Measurements from ENCODE around the gene RNASE11. TPM values are rescaled to one million over a fixed set of nuclear protein-coding genes. Genes with fewer than 3 reads are reported as not detected.
"Not testable (repeated sequence)": the region's sequence is repeated elsewhere in the genome, so short reads cannot be mapped to it uniquely, and the experiment has no call there.

RNASE11 gene
- polyA plus RNA-seq, 2 of the 4 experiments (the other 2 are of a cell fraction), result not detected

GRCh38 chr14:20597108-20597507, 9.3 kb upstream of the RNASE11 start:
- Histone ChIP-seq H3K27ac (no peak overlapping the region), H3K4me2 (no peak overlapping the region), H3K4me1 (no peaks in the 10 kb centered on the region), H3K9me3 (no peaks in the 10 kb centered on the region), H3K4me3 (no peak overlapping the region)
- DNase-seq (ENCODE audit: low read depth in 1 of 2, low spot score in 1 of 2) (no peak), ATAC-seq (no peak), FAIRE-seq (no peak)
- ChIA-PET CTCF (interaction anchor here (1.6 to 2.7 kb wide), 4 partner anchors 10 to 269 kb away, joined by 4 to 13 read pairs (median 10); no protein-coding TSS in a partner anchor), POLR2A (no interaction called here)
- WGBS (ENCODE audit: missing lambda C conversion rate), result 47% methylated on average over 1 of the region's 1 CpG
- no peak for TF ChIP-seq ZNF302 (CRISPR knock-in tag; IDR thresholded peaks at IDR 0.05)
- TF ChIP-seq USF2 (IDR thresholded peaks at IDR 0.05), result no peak
- no peak for TF ChIP-seq JUNB (IDR thresholded peaks at IDR 0.05)
- no peak for TF ChIP-seq HOXB5 (CRISPR knock-in tag; IDR thresholded peaks at IDR 0.05)
- no peak for TF ChIP-seq EP300 (IDR thresholded peaks at IDR 0.05)
- no peak for TF ChIP-seq HDAC2 (IDR thresholded peaks at IDR 0.05)
- no peak for TF ChIP-seq TP53 (CRISPR knock-in tag; IDR thresholded peaks at IDR 0.05)
- TF ChIP-seq TFCP2L1 (CRISPR knock-in tag; IDR thresholded peaks at IDR 0.05), result no peak
- TF ChIP-seq EHMT2 (IDR thresholded peaks at IDR 0.05; ENCODE audit: low read depth), result no peak
- no peak for TF ChIP-seq HOXB13 (CRISPR knock-in tag; IDR thresholded peaks at IDR 0.05; ENCODE audit: low read depth)
- TF ChIP-seq, protein P1, sequence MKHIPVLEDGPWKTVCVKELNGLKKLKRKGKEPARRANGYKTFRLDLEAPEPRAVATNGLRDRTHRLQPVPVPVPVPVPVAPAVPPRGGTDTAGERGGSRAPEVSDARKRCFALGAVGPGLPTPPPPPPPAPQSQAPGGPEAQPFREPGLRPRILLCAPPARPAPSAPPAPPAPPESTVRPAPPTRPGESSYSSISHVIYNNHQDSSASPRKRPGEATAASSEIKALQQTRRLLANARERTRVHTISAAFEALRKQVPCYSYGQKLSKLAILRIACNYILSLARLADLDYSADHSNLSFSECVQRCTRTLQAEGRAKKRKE (CRISPR knock-in tag; IDR thresholded peaks at IDR 0.05; ENCODE audit: low read depth), result no peak

DNA sequence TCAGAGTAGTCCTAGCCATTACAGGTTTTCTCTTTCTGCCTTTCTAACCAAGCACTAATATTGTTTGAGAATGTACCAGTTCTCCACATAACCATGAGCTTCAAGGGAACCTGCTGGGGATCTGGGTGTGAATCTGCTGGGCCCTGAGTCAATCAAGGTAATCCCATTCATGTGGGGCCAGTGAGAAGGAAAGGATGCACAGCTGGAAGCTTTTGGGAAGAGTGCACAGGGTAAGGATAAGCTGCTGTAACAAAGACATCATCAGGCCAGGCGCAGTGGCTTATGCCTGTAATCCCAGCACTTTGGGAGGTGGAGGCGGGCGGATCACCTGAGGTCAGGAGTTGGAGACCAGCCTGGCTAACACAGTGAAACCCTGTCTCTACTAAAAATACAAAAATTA, 7.9 kb upstream of the RNASE11 start:
- DNase-seq (ENCODE audit: low read depth in 1 of 2, low spot score in 1 of 2); H3K4me1 ChIP-seq; H3K9me3 ChIP-seq; H3K4me3 ChIP-seq; ATAC-seq; H3K27ac ChIP-seq; POLR2A ChIA-PET; H3K4me2 ChIP-seq; FAIRE-seq: not testable (repeated sequence)
- CTCF ChIA-PET, result interaction anchor here (0.6 to 0.9 kb wide), 2 partner anchors 13 to 375 kb away, joined by 3 read pairs; no protein-coding TSS in a partner anchor
- 78% methylated on average over 3 of the region's 3 CpGs for WGBS (ENCODE audit: missing lambda C conversion rate)

DNA sequence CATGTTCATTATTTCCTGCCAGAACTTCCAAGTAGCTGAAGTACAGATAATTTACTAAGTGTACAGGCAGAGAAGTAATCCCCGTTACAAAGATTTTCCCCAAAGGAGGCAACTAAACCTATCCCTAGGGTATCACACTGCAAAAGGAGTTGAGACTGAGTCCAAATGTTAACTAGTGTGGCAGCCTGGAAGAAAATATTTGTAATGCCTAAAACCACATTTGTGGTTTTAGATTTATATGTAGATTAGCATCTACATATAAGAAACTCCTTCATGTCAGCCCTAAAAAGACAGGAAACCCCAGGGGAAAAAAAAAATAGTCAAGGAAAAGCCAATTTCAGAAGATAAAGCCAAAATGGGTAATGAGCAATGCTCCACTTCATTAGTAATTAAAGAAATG, 4.8 kb upstream of the RNASE11 start:
- POLR2A ChIA-PET, result no interaction called here
- no peak overlapping the region for H3K4me3 ChIP-seq
- H3K9me3 ChIP-seq, result no peaks in the 10 kb centered on the region
- FAIRE-seq, result peak; percentile 49
- 0 out of 3 replicates have a peak overlapping the region, but pooled peaks have one; percentile 53 for H3K4me2 ChIP-seq
- DNase-seq (ENCODE audit: low read depth in 1 of 2, low spot score in 1 of 2), result no peak
- TF ChIP-seq BCL3 (IDR thresholded peaks at IDR 0.05), result no peak
- no peak for TF ChIP-seq EP300 (IDR thresholded peaks at IDR 0.05)
- no peak for TF ChIP-seq RNF2 (IDR thresholded peaks at IDR 0.05; ENCODE audit: borderline replicate concordance, low read depth)
- TF ChIP-seq HDAC2 (IDR thresholded peaks at IDR 0.05), result no peak
- TF ChIP-seq RCOR1 (IDR thresholded peaks at IDR 0.05; ENCODE audit: low read depth, low read length), result no peak
- no peak for TF ChIP-seq POLR2AphosphoS2 (conservative IDR thresholded peaks at IDR 0.05; ENCODE audit: low read length)
- no peak for TF ChIP-seq KDM1A (IDR thresholded peaks at IDR 0.05; ENCODE audit: low read depth)
- TF ChIP-seq ZSCAN20 (CRISPR knock-in tag; IDR thresholded peaks at IDR 0.05), result no peak
- TF ChIP-seq SMC3 (IDR thresholded peaks at IDR 0.05), result no peak
- no peak for TF ChIP-seq MAFK (IDR thresholded peaks at IDR 0.05; ENCODE audit: partially characterized antibody)
- TF ChIP-seq TFCP2L1 (CRISPR knock-in tag; IDR thresholded peaks at IDR 0.05), result no peak
- TF ChIP-seq PHF8 (IDR thresholded peaks at IDR 0.05; ENCODE audit: borderline replicate concordance, low read depth), result no peak
- no peak for TF ChIP-seq TP53 (CRISPR knock-in tag; IDR thresholded peaks at IDR 0.05)
- no peak for TF ChIP-seq JUN (IDR thresholded peaks at IDR 0.05)
- TF ChIP-seq, protein P1 (CRISPR knock-in tag; IDR thresholded peaks at IDR 0.05; ENCODE audit: low read depth), result no peak
- TF ChIP-seq CHD4 (IDR thresholded peaks at IDR 0.05; ENCODE audit: borderline replicate concordance), result no peak
- TF ChIP-seq, protein P2, sequence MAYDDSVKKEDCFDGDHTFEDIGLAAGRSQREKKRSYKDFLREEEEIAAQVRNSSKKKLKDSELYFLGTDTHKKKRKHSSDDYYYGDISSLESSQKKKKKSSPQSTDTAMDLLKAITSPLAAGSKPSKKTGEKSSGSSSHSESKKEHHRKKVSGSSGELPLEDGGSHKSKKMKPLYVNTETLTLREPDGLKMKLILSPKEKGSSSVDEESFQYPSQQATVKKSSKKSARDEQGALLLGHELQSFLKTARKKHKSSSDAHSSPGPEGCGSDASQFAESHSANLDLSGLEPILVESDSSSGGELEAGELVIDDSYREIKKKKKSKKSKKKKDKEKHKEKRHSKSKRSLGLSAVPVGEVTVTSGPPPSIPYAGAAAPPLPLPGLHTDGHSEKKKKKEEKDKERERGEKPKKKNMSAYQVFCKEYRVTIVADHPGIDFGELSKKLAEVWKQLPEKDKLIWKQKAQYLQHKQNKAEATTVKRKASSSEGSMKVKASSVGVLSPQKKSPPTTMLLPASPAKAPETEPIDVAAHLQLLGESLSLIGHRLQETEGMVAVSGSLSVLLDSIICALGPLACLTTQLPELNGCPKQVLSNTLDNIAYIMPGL (CRISPR knock-in tag; IDR thresholded peaks at IDR 0.05; ENCODE audit: borderline replicate concordance), result no peak
- 79% methylated on average over 1 of the region's 1 CpG for WGBS (ENCODE audit: missing lambda C conversion rate)
- no peak overlapping the region for H3K27ac ChIP-seq
- no peak for ATAC-seq
- CTCF ChIA-PET, result no interaction called here
- no peaks in the 10 kb centered on the region for H3K4me1 ChIP-seq

All from A549 (cell line).